Fibroblast of mammary gland (primary cell): ENCODE results near the gene PSG5.
"Not testable (repeated sequence)": the region's sequence is repeated elsewhere in the genome, so short reads cannot be mapped to it uniquely, and the experiment has no call there.

Source experiments
- DNase-seq: peaks from one replicate; pipeline ENCODE4 v3.0.0-alpha.2; 2010; ENCODE audit warnings: low read depth
- H3K4me3 ChIP-seq: 2 replicates; pipeline ENCODE4 v1.5.1; 2011; ENCODE audit warnings: low read depth, mild to moderate bottlenecking, low read length, moderate library complexity; ENCODE audit not compliant: control insufficient read depth
- TF ChIP-seq, protein P1 (sequence below): conservative IDR thresholded peaks from 2 replicates; pipeline ENCODE4 v1.5.1; 2011; ENCODE audit warnings: low read depth, low read length, inconsistent platforms; ENCODE audit not compliant: control insufficient read depth, insufficient read depth

Gene PSG5

DNA sequence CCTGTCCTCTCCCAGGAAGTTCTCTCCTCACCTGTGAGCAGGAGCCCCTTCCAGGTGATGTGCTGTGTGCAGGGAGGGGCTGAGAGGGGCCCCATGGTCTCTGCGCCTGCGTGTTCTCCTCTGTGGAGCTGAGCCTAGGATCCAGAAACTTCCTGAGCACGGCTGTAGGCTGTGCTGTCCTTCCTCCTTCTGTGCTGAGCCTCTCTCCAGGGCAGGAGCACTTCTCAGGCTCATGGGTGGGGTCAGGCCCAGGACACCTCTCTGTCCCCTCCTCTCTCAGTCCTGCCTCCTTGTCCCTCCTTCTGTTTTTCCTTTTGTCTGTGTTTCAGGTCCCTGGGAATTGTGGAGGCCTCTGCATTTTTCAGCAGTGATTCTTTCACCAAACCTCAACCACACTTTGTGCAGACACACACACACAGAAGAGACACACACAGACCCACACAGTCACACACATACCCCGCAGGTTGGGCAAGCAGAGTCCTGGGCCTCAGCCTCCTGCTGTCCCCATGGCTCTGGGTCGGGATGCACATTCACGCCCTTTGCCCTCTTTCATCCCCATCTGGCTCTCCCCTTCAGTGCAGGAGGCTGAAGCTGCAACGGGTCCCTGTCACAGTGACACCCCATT, at the start of gene PSG5:
Gene PSG5 (minus strand): TSS at position 226 of the 625 bp plus-strand sequence. CDS start 131 bp downstream, at position 95.
- not testable (repeated sequence) for H3K4me3 ChIP-seq, DNase-seq

DNA sequence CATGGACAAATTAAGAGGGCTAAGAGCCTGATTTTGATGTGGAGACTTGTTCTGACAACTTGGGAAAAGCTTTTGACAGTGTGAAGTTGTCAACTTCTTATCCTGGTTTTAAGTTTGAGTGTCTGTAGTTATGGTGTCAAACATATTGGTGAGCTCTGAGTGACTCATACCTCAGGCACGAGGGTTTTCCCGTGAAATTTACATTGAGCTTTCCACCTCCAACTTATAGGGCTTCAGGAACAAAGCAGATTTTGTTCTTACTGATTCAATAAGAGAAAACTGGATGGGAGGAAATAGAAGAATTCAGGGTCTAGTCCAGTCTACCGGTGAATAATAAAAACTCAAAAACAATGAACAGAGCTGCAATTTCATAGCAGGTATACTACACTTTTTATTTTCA, 49.4 kb upstream of the PSG5 start:
- not testable (repeated sequence) for DNase-seq, H3K4me3 ChIP-seq

DNA sequence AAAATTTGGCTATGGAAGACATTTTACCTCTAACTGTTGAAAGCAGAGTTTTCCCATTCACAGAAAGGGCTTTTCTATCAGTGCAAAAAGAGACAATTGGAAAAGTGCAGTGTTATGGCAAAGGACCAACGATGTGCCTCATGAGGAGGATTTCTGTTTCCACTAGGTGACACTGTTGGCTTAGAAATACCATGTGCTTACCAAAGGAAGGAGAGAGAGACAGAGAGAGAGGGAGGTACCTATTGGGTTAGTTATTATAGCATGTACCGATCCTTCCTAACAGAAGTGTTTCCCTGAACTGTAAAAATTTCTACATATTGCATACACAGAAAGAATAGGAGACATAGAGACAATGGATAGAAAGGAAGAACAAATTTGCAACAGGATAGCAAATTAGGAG, 43.0 kb upstream of the PSG5 start:
- TF ChIP-seq, protein P1, sequence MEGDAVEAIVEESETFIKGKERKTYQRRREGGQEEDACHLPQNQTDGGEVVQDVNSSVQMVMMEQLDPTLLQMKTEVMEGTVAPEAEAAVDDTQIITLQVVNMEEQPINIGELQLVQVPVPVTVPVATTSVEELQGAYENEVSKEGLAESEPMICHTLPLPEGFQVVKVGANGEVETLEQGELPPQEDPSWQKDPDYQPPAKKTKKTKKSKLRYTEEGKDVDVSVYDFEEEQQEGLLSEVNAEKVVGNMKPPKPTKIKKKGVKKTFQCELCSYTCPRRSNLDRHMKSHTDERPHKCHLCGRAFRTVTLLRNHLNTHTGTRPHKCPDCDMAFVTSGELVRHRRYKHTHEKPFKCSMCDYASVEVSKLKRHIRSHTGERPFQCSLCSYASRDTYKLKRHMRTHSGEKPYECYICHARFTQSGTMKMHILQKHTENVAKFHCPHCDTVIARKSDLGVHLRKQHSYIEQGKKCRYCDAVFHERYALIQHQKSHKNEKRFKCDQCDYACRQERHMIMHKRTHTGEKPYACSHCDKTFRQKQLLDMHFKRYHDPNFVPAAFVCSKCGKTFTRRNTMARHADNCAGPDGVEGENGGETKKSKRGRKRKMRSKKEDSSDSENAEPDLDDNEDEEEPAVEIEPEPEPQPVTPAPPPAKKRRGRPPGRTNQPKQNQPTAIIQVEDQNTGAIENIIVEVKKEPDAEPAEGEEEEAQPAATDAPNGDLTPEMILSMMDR: no peak
- no peak for DNase-seq
- H3K4me3 ChIP-seq: no peak overlapping the region

DNA sequence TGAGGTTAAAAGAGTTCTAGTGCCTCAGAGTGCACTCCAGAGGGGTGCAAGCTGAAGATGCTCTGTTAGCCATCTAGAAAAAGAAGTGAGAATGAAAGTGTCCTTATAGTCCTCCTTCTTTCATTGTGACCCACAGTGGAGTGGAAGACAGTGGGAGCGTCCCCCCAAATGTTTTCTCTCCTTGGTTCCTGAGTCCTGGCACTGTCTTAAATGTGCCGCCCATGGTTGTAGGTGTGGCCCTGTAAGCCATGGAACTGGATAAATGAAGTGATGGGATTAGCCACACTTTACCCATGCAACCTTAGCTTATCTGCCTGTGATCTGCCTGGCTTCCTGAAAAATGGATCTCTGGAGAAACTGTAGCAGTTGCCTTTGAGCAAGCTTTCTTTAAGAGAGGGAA, 42.4 kb upstream of the PSG5 start:
- not testable (repeated sequence) for DNase-seq

DNA sequence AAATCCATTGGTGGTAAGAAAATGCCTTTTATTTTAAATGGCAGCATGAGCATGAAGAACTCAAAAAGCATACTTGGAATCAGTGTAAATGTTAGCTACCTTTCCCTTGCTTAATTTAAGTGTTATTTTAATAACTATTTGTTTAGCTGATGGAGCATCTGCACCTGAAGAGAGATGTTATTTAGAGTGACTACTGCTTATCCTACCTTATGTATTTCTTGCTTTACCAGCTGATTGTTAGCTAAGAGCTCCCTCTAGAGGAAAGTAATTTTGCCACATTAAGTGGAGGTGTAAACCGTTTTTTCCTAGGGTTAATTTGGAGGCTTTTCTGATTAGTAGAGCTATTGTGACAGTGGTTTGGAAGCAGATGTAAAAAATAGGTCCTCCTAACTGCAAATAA, 40.6 kb upstream of the PSG5 start:
- not testable (repeated sequence) for DNase-seq, H3K4me3 ChIP-seq

More for the DNA sequence above, 42.4 kb upstream of the PSG5 start:
- H3K4me3 ChIP-seq: not testable (repeated sequence)

DNA sequence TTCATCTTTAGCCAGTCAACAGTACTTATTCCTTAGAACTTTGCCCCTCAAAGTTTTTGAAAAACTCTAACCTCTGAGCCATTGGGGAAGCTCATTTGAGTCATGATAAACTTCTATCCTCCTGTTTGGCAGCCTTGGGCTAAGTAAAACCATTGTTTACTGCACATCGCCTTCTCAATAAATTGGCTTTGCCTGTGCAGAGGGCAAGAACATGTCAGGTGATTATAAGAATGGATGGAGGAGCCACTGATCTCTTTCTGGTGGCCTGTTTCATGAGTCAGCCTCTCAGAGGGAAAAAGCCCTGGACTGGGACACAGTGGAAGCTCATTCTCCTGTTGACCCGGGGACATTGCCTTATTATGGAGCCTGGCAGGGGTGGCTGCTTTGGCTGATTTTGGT, 38.5 kb upstream of the PSG5 start:
- DNase-seq: no peak
- H3K4me3 ChIP-seq: no peak overlapping the region
- TF ChIP-seq, protein P1: no peak

DNA sequence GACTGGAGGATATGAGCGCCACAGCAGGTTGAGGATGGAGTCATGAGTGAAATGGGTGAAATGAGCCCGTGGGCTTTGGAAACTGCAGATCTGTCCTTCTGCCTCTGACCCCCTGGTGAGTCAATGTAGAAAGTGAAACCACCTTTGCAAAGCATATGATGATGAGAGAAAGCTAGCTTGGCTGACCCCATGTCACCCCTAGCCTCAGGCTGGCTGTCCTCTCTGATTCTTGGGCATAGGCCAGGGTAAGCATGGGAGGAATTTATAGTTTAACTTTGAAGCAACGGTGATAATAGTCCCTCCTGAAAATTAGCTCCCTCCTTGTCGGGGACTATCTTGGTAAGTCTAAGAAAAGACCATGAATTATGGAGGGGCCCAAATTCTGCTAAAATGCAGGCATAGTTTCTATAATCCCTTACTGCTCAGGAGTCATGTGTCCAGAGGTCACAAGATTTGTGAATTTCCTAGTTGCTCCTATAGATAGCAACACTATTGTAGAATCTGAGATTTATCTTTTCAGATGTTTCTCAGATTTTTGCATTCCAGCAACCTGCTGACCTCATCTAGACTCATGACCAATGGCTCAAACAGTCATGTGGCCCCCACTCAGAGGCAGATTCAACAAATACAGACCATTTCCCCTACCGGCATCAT, 38.0 kb upstream of the PSG5 start:
- H3K4me3 ChIP-seq, DNase-seq: not testable (repeated sequence)

DNA sequence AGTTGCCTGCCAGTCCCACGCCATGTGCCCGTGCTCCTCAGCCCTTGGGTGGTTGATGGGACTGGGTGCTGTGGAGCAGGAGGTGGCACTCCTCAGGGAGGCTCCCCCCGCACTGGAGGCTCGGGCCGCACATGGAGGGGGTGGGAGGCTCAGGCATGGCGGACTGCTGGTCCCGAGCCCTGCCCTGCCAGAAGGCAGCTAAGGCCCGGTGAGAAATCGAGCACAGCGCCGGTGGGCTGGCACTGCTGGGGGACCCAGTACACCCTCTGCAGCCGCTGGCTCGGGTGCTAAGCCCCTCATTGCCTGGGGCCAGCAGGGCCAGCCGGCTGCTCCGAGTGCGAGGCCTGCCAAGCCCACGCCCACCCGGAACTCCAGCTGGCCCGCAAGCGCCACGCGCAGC, 35.6 kb upstream of the PSG5 start:
- not testable (repeated sequence) for DNase-seq, H3K4me3 ChIP-seq

DNA sequence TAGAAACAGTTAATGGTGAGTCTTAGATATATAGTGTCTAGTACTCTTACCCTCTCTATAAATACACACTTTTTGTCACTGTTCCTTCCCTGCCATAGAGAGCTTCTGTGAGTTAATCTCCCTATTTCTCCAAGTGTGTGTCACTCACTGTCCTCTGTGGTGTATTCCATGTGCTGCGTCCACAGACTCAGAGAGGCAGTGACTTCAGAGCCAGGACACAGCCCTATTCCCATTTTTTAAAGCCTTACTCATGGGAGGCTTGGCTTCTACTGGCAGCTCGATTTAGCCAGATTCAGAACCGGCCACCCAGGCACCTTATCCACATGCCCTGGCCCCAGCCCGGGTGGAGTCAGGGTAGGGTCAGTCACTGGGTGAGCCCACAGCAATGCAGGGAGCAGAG, 32.8 kb upstream of the PSG5 start:
- not testable (repeated sequence) for DNase-seq, H3K4me3 ChIP-seq

DNA sequence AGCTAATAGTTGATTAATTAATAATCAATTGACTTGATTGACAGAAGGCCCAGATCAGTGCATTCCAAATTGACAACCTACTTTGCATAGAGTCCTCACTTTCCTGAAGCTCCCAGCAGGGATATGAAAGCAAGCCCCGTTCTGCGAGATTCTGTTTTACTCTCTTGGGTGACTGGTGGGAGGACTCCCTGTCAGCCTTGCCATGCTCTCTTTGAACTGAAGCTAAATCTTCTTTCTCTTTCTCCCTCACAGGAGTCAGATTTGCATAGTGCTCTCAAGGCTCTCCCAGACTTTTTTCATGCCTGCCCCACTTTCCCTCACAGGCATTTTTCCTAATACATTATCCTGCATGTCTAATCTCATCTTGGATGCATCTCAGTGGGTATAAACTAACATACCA, 29.5 kb upstream of the PSG5 start:
- not testable (repeated sequence) for DNase-seq, H3K4me3 ChIP-seq

DNA sequence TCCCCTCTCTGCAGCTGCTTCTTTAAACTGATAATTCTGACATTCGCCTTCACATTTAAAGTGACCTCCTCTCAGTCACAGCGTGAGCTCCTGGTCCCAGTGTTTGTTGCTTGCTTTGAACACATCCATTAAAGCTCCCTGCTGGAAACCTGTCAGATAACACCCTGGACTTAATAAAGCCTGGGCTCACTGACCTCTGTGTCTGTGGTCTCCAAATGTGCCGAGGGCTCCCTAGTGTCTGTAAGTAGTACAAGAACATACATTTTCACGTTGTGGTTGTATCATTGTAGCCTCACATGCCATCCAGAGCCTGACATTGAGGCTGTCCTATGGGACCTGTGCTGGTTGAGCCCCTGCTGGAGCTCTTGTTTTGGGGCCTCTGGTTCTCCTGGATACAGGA, 21.7 kb upstream of the PSG5 start:
- no peak for DNase-seq
- TF ChIP-seq, protein P1: no peak
- no peak overlapping the region for H3K4me3 ChIP-seq

DNA sequence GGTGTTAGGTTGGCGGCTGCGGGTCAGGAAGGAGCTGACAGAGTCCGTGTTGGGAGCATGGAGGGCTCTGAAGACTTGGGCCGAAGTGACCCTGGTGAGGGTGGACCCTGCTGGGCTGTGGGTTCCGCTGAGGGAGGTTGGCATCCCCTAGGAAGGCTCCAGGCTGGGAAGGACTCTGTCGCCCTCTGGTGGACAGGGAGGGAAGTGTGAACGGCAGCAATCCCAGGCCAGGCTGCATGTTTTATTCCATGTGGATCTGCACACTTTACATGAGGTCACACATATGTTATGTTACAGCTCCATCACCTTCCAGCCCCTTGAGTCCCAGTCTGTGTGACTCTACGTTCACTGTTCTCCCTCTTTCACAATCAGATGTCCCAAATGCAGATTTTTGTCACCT, 20.8 kb upstream of the PSG5 start:
- not testable (repeated sequence) for DNase-seq, H3K4me3 ChIP-seq

DNA sequence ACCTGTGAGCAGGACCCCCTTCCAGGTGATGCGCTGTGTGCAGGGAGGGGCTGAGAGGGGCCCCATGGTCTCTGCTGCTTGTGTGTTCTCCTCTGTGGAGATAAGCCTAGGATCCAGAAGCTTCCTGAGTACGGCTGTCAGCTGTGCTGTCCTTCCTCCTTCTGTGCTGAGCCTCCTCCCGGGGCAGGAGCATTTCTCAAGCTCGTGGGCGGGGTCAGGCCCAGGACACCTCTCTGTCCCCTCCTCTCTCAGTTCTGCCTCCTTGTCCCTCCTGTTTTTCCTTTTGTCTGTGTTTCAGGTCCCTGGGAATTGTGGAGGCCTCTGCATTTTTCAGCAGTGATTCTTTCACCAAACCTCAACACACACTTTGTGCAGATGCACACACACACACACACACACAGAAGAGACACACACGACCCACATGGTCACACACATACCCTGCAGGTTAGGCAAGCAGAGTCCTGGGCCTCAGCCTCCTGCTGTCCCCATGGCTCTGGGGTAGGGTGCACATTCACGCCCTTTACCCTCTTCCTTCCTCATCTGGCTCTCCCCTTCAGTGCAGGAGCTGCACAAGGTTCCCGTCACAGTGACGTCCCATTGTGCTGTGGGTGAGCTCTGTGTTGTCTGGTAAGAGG, 19.3 kb upstream of the PSG5 start, which contains the start of gene PSG4:
Gene PSG4 (minus strand): TSS at position 168 of the 635 bp plus-strand sequence. CDS start 102 bp downstream, at position 66.
- not testable (repeated sequence) for H3K4me3 ChIP-seq, DNase-seq

DNA sequence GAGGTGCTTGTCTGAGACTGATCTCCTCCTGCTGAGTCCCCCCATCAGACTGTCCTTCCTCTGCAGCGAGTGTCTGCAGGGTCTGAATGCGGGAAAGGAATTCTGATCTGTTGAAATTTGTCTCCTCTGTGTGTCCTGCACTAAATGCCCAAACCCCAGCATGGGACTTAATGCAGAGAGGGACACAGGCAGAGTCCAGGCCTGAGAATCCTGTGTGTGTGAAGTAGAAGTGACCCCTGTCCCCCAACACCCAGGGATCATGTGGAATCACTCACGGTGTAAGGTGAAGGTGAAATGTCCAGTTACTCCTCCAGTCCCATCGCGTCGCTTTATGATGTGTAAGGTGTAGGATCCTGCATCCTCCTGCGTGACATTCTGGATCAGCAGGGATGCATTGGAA, 17.3 kb upstream of the PSG5 start:
- DNase-seq, H3K4me3 ChIP-seq: not testable (repeated sequence)

DNA sequence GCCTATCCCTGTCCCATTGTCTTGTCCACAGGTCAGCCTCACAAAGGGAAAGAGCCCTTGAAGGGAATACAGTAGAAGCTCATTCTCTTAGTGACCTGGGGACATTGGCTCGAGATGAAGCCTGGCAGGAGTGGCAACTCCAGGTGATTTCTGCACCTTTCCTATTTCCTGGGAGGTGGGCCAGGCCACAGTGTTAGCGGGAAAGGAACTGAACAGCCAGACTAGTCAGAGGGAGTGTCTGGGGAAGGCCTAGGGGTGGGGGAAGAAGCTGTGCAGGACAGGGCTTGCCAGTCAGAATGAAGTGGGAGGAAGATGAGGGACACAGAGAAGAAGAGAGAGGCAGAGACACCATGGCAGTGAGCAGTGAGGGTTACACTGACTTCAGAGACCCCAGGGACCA, 15.6 kb upstream of the PSG5 start:
- DNase-seq, H3K4me3 ChIP-seq: not testable (repeated sequence)
